ENCODE results near the gene MBNL1. TPM values are rescaled to one million over a fixed set of nuclear protein-coding genes. Genes with fewer than 3 reads are reported as not detected.

The MBNL1 gene
- total and polyA plus RNA-seq, 2 donors (not counting 3 experiments of a cell fraction or from before 2014, with no cell fraction given), result 179 to 362 TPM

GRCh38 chr3:152513301-152513960 lies 244.7 kb downstream of the MBNL1 start:
- Histone ChIP-seq H3K27ac (ENCODE audit: insufficient read depth, low read depth, low read length) (no peak overlapping the region), H3K9me1 (replicated peaks; ENCODE audit: control insufficient read depth, extremely low read depth, insufficient read depth, low read length) (no peaks in the 10 kb centered on the region), H2AFZ (ENCODE audit: low read depth, low read length) (no peak overlapping the region), H3K4me3 (replicated peaks in 1 of 3; ENCODE audit: insufficient read depth in 1 of 3, low read depth in 1 of 3, low read length in 3 of 3) (no peak overlapping the region), H3K36me3 (ENCODE audit: control insufficient read depth in 2 of 2, extremely low read depth in 1 of 2, insufficient read depth in 2 of 2, low read length in 2 of 2) (no peaks in the 10 kb centered on the region), H3K79me2 (ENCODE audit: control insufficient read depth, insufficient read depth, low read length) (no peaks in the 10 kb centered on the region), H3K4me1 (ENCODE audit: control insufficient read depth, extremely low read depth, insufficient read depth, low read length) (no peaks in the 10 kb centered on the region), H3K9ac (replicated peaks; ENCODE audit: extremely low read depth, insufficient read depth, low read length) (no peak overlapping the region), H3K4me2 (ENCODE audit: insufficient read depth, low read length) (no peak overlapping the region), H3K9me3 (replicated peaks; ENCODE audit: control insufficient read depth, insufficient read depth, low read length) (no peaks in the 10 kb centered on the region), H4K20me1 (replicated peaks; ENCODE audit: control insufficient read depth, extremely low read depth, insufficient read depth, low read length) (no peaks in the 10 kb centered on the region), H3K27me3 (ENCODE audit: control insufficient read depth in 2 of 2, insufficient read depth in 2 of 2, low read length in 2 of 2) (no peaks in the 10 kb centered on the region)
- TF ChIP-seq CTCF (IDR thresholded peaks at IDR 0.05; ENCODE audit: extremely low read depth in 1 of 2, insufficient read depth in 1 of 2, low read depth in 1 of 2, low read length in 2 of 2) (no peak), POLR2AphosphoS5 (IDR thresholded peaks at IDR 0.05; ENCODE audit: insufficient read depth, low read depth, low read length) (no peak), GATA2 (IDR thresholded peaks at IDR 0.05; ENCODE audit: insufficient read depth, insufficient read length, low read depth, low read length) (no peak), MYC (IDR thresholded peaks at IDR 0.05; ENCODE audit: low read depth, low read length) (no peak), EZH2 (IDR thresholded peaks at IDR 0.05; ENCODE audit: borderline replicate concordance, low read depth, low read length, severe bottlenecking) (no peak), POLR2A (IDR thresholded peaks at IDR 0.05; ENCODE audit: low read depth, low read length) (no peak), JUN (IDR thresholded peaks at IDR 0.05; ENCODE audit: borderline replicate concordance, insufficient read depth, insufficient read length, low read depth) (no peak), FOS (IDR thresholded peaks at IDR 0.05; ENCODE audit: borderline replicate concordance, insufficient read depth, low read length) (no peak), MAX (IDR thresholded peaks at IDR 0.05; ENCODE audit: insufficient read depth, insufficient read length) (no peak)
- no peak for DNase-seq (ENCODE audit: low read depth, low spot score)
- POLR2A ChIA-PET, result no interaction called here
- intact Hi-C loops (cut with micrococcal nuclease), result no loop called here
- FAIRE-seq, result no peak
- dilution Hi-C loops (cut with MboI; ENCODE audit: extremely low pct_ligation_motif_present, low sequenced_read_pairs), result no loop called here
- no TSS peak for BruUV-seq (replicated peaks)
- CTCF ChIA-PET, result interaction anchor here (1.1 to 8.8 kb wide), 3 partner anchors 10 to 41 kb away, joined by 3 to 70 read pairs (median 8); no protein-coding TSS in a partner anchor

Small RNA genes lying within 50 kb of the gene (small RNA-seq; reads per million reads assigned to genes)
- not detected for gene RF00019 (ENCODE audit: insufficient read depth, insufficient read length, low read depth, low replicate concordance)
